PC-9 (cell line): ENCODE data around the gene SLC5A1.

Experiments used
- EZH2 ChIP-seq: fragments of 200-600 bp; sonication (generic); IDR thresholded peaks from 2 replicates; pipeline ENCODE4 v1.8.0; 2017; ENCODE audit warnings: antibody characterized with exemption, low read depth
- TF ChIP-seq, protein P1 (sequence below): fragments of 200-600 bp; sonication (generic); conservative IDR thresholded peaks from 2 replicates; pipeline ENCODE4 v1.6.1; 2017; ENCODE audit warnings: mixed run types, antibody characterized with exemption, mild to moderate bottlenecking, moderate library complexity

DNA sequence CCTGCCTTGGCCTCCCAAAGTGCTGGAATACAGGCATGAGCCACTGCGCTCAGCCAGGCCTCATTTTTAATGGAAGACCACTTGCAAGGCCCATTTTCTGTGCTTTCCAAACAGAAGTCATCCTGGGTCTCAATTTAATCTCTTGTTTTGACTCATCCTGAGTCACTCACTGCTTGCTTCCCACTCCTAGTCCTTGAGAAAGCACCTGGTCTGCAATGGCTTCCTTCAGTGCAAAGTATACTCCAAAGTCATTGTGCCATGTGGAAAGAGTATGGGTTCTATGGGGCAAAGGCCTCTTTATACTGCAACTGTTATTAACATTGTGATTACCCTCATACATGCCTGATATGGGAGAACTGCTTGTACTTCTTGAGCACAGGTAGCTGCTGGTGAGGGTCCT is 18.3 kb upstream of the SLC5A1 start:
- TF ChIP-seq, protein P1, sequence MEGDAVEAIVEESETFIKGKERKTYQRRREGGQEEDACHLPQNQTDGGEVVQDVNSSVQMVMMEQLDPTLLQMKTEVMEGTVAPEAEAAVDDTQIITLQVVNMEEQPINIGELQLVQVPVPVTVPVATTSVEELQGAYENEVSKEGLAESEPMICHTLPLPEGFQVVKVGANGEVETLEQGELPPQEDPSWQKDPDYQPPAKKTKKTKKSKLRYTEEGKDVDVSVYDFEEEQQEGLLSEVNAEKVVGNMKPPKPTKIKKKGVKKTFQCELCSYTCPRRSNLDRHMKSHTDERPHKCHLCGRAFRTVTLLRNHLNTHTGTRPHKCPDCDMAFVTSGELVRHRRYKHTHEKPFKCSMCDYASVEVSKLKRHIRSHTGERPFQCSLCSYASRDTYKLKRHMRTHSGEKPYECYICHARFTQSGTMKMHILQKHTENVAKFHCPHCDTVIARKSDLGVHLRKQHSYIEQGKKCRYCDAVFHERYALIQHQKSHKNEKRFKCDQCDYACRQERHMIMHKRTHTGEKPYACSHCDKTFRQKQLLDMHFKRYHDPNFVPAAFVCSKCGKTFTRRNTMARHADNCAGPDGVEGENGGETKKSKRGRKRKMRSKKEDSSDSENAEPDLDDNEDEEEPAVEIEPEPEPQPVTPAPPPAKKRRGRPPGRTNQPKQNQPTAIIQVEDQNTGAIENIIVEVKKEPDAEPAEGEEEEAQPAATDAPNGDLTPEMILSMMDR, result no peak
- no peak for TF ChIP-seq EZH2
